Adrenal gland (tissue), 5 donors: ENCODE results near the gene PYCR2.

Source experiments
- POLR2A ChIP-seq, 2 donors: fragments of 450-650 bp; IDR thresholded peaks; one replicate each; pipeline ENCODE4 v1.6.1; 2017; ENCODE audit warnings: antibody characterized with exemption in 2 of 2, mild to moderate bottlenecking in 2 of 2, moderate library complexity in 1 of 2
- TF ChIP-seq, protein P1 (sequence below), 6 experiments: fragments of 450-650 bp in 4 of 6; fragments of 200-600 bp in 2 of 6; sonication (generic) in 1 of 6; IDR thresholded peaks; 1 replicate in 5 of 6; 2 replicates in 1 of 6; pipeline versions ENCODE4 v1.5.1 to v1.8.0; 2016 to 2021; ENCODE audit warnings: antibody characterized with exemption in 6 of 6, mild to moderate bottlenecking in 2 of 6, moderate library complexity in 1 of 6
- donor health status: DM: no; HTN: no; CAD: no.

DNA sequence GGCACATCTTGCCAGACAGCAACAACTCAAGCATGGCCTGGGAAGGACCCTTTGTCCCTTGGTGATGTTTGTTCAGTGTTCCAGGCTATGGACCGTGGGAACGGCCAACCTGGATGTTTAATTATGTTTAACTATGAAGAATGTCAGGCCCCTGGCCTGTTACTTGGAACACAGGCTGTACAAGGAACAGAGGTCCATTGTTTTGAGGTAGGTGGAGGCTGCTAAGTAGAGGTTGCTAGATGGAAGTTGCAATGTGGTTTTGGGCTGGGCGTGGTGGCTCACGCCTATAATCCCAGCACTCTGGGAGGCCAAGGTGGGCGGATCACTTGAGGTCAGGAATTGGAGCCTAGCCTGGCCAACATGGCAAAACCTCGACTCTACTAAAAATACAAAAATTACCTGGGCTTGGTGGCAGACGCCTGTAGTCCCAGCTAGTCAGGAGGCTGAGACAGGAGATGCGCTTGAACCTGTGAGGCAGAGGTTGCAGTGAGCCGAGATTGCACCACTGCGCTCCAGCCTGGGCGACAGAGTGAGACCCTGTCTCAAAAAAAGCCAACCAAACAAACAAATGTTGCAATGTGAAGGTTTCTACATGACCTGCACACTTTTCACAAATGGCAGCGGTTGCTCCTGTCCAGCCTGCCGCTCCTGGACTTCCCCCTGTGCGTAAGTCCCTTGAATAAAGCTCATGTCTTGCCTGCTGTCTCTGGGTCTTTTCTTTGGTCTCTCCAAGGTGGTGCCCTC, 32.6 kb downstream of the PYCR2 start:
- no peak for TF ChIP-seq POLR2A (IDR thresholded peaks at IDR 0.05)
- TF ChIP-seq, protein P1, sequence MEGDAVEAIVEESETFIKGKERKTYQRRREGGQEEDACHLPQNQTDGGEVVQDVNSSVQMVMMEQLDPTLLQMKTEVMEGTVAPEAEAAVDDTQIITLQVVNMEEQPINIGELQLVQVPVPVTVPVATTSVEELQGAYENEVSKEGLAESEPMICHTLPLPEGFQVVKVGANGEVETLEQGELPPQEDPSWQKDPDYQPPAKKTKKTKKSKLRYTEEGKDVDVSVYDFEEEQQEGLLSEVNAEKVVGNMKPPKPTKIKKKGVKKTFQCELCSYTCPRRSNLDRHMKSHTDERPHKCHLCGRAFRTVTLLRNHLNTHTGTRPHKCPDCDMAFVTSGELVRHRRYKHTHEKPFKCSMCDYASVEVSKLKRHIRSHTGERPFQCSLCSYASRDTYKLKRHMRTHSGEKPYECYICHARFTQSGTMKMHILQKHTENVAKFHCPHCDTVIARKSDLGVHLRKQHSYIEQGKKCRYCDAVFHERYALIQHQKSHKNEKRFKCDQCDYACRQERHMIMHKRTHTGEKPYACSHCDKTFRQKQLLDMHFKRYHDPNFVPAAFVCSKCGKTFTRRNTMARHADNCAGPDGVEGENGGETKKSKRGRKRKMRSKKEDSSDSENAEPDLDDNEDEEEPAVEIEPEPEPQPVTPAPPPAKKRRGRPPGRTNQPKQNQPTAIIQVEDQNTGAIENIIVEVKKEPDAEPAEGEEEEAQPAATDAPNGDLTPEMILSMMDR (IDR thresholded peaks at IDR 0.05): no peak
